D721Med (cell line): Measurements from ENCODE around the gene NOS1.

Experiments
- DNase-seq: peaks from one replicate; pipeline ENCODE4 v3.0.0; 2011; ENCODE audit warnings: low spot score; ENCODE audit not compliant: insufficient read length
- FAIRE-seq: peaks from 2 replicates; lab custom pipeline; 2011; peaks lifted over from hg19 to GRCh38; lab: Jason Lieb, UNC
- TF ChIP-seq, protein P1 (sequence below): IDR thresholded peaks from 2 replicates; pipeline ENCODE4 v1.5.1; 2012; ENCODE audit warnings: mild to moderate bottlenecking, control low read depth; ENCODE audit not compliant: insufficient read depth; ENCODE audit errors: missing control alignments

The NOS1 gene

GRCh38 chr12:117241697-117242096 lies 119.7 kb downstream of the NOS1 start:
- DNase-seq (no peak), FAIRE-seq (no peak)
- TF ChIP-seq, protein P1, sequence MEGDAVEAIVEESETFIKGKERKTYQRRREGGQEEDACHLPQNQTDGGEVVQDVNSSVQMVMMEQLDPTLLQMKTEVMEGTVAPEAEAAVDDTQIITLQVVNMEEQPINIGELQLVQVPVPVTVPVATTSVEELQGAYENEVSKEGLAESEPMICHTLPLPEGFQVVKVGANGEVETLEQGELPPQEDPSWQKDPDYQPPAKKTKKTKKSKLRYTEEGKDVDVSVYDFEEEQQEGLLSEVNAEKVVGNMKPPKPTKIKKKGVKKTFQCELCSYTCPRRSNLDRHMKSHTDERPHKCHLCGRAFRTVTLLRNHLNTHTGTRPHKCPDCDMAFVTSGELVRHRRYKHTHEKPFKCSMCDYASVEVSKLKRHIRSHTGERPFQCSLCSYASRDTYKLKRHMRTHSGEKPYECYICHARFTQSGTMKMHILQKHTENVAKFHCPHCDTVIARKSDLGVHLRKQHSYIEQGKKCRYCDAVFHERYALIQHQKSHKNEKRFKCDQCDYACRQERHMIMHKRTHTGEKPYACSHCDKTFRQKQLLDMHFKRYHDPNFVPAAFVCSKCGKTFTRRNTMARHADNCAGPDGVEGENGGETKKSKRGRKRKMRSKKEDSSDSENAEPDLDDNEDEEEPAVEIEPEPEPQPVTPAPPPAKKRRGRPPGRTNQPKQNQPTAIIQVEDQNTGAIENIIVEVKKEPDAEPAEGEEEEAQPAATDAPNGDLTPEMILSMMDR, result no peak

GRCh38 chr12:117240081-117240755 lies 121.2 kb downstream of the NOS1 start:
- TF ChIP-seq, protein P1, result no peak
- no peak for DNase-seq
- no peak for FAIRE-seq

- TF ChIP-seq, protein P1, result peak; percentile 61
- FAIRE-seq (no peak), DNase-seq (peak; percentile 71)
These were observed 124.9 kb downstream of the NOS1 start for GRCh38 chr12:117236456-117237001.

- TF ChIP-seq, protein P1, result no peak
- no peak for FAIRE-seq
- DNase-seq, result no peak
These were observed 126.2 kb downstream of the NOS1 start for GRCh38 chr12:117235261-117235660.

DNA sequence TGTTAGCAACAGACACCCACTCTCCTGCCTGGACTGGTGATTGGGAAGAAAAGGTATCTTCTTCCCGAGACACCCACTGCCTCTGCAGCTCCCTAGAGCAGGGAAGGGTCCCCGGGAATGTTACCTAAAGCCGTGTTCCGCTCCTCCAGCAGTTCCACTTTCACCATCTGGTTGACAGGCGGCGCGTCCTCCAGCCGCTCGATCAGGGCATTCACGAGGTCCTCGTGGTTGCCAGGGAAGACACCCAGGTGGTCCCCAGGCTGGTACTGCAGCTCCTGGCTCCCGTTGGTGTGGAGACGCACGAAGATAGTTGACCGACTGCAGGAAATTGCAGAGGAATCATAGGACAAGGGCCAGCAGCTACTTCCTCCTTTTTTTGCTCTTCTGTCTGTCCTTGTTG lies 127.0 kb downstream of the NOS1 start:
- DNase-seq, result no peak
- TF ChIP-seq, protein P1, result no peak
- FAIRE-seq, result no peak

GRCh38 chr12:117231750-117232149 lies 129.7 kb downstream of the NOS1 start:
- DNase-seq, result no peak
- no peak for FAIRE-seq
- TF ChIP-seq, protein P1, result no peak

DNA sequence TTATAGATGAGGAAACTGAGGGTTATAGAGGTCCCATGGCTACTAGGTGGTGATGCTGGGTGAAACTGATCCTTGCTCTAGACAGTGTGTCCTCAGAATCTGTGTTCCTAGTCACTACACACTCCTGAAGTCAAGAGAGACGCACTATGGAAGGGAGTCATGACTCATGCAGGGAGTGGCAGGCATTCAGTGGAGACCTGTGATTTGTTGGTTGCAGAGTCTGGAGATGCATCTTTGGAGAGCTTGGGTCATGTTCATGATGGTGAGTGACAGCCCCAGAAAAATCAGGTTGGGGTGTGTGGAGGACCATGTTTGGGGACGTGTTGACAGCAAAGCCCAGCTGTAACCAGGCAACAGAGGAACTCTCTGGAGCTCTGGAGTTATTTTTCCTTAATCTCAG lies 133.2 kb downstream of the NOS1 start:
- TF ChIP-seq, protein P1, result no peak
- FAIRE-seq (no peak), DNase-seq (no peak)
